HEK293 (cell line): ENCODE measurements around the gene APOO.

Experiments
- EGR2 ChIP-seq: fragments of 450-650 bp; formaldehyde crosslinking; IDR thresholded peaks from 2 replicates; pipeline ENCODE4 v1.5.1; 2016; ENCODE audit warnings: low read depth, missing biosample characterization, missing genetic modification characterization
- KLF10 ChIP-seq: fragments of 450-650 bp; IDR thresholded peaks from 2 replicates; pipeline ENCODE4 v1.5.1; 2018; ENCODE audit warnings: missing biosample characterization, mild to moderate bottlenecking, missing genetic modification characterization
- SP2 ChIP-seq: fragments of 450-650 bp; formaldehyde crosslinking; IDR thresholded peaks from 2 replicates; pipeline ENCODE4 v1.5.1; 2016; ENCODE audit warnings: missing biosample characterization, missing genetic modification characterization
- TRIM28 ChIP-seq: IDR thresholded peaks from 2 replicates; pipeline ENCODE4 v1.6.1; 2011; ENCODE audit warnings: low read length, control low read depth, borderline replicate concordance
- TSHZ1 ChIP-seq: fragments of 450-650 bp; formaldehyde crosslinking; IDR thresholded peaks from 2 replicates; pipeline ENCODE4 v1.5.1; 2016; ENCODE audit warnings: missing biosample characterization, missing genetic modification characterization, borderline replicate concordance
- YY2 ChIP-seq: fragments of 450-650 bp; formaldehyde crosslinking; IDR thresholded peaks from 2 replicates; pipeline ENCODE4 v1.5.1; 2016; ENCODE audit warnings: missing biosample characterization, missing genetic modification characterization
- ZBTB1 ChIP-seq: fragments of 450-650 bp; formaldehyde crosslinking; IDR thresholded peaks from 2 replicates; pipeline ENCODE4 v1.5.1; 2016; ENCODE audit warnings: missing biosample characterization, missing genetic modification characterization
- ZBTB48 ChIP-seq: fragments of 450-650 bp; formaldehyde crosslinking; IDR thresholded peaks from 2 replicates; pipeline ENCODE4 v1.5.1; 2016; ENCODE audit warnings: missing biosample characterization, missing genetic modification characterization
- ZBTB7A ChIP-seq: fragments of 450-650 bp; formaldehyde crosslinking; IDR thresholded peaks from 2 replicates; pipeline ENCODE4 v1.5.1; 2016; ENCODE audit warnings: low read depth, missing biosample characterization, missing genetic modification characterization
- ZFHX2 ChIP-seq: fragments of 450-650 bp; formaldehyde crosslinking; conservative IDR thresholded peaks from 2 replicates; pipeline ENCODE4 v1.5.1; 2016; ENCODE audit warnings: missing biosample characterization, missing genetic modification characterization
- ZNF112 ChIP-seq: fragments of 450-650 bp; formaldehyde crosslinking; IDR thresholded peaks from 2 replicates; pipeline ENCODE4 v1.5.0; 2017; ENCODE audit warnings: missing biosample characterization, missing genetic modification characterization
- ZNF114 ChIP-seq: fragments of 450-650 bp; formaldehyde crosslinking; IDR thresholded peaks from 2 replicates; pipeline ENCODE4 v1.5.0; 2017; ENCODE audit warnings: missing biosample characterization, missing genetic modification characterization
- ZNF157 ChIP-seq: fragments of 450-650 bp; formaldehyde crosslinking; IDR thresholded peaks from 2 replicates; pipeline ENCODE4 v1.5.1; 2016; ENCODE audit warnings: missing biosample characterization, missing genetic modification characterization
- ZNF16 ChIP-seq: fragments of 450-650 bp; formaldehyde crosslinking; IDR thresholded peaks from 2 replicates; pipeline ENCODE4 v1.5.1; 2016; ENCODE audit warnings: low read depth, missing biosample characterization, missing genetic modification characterization
- ZNF169 ChIP-seq: fragments of 450-650 bp; formaldehyde crosslinking; IDR thresholded peaks from 2 replicates; pipeline ENCODE4 v1.5.1; 2016; ENCODE audit warnings: missing biosample characterization, missing genetic modification characterization
- ZNF2 ChIP-seq: fragments of 450-650 bp; formaldehyde crosslinking; IDR thresholded peaks from 2 replicates; pipeline ENCODE4 v1.5.1; 2016; ENCODE audit warnings: missing biosample characterization, missing genetic modification characterization
- ZNF214 ChIP-seq: fragments of 450-650 bp; formaldehyde crosslinking; IDR thresholded peaks from 2 replicates; pipeline ENCODE4 v1.5.1; 2017; ENCODE audit warnings: missing biosample characterization, mild to moderate bottlenecking, missing genetic modification characterization, borderline replicate concordance
- ZNF223 ChIP-seq: fragments of 450-650 bp; formaldehyde crosslinking; IDR thresholded peaks from 2 replicates; pipeline ENCODE4 v1.5.1; 2016; ENCODE audit warnings: missing biosample characterization, missing genetic modification characterization
- ZNF266 ChIP-seq: fragments of 450-650 bp; formaldehyde crosslinking; IDR thresholded peaks from 2 replicates; pipeline ENCODE4 v1.5.1; 2016; ENCODE audit warnings: missing biosample characterization, missing genetic modification characterization, low read depth
- ZNF292 ChIP-seq: fragments of 450-650 bp; formaldehyde crosslinking; IDR thresholded peaks from 2 replicates; pipeline ENCODE4 v1.5.1; 2016; ENCODE audit warnings: low read depth, missing biosample characterization, missing genetic modification characterization, borderline replicate concordance
- ZNF341 ChIP-seq: fragments of 450-650 bp; formaldehyde crosslinking; IDR thresholded peaks from 2 replicates; pipeline ENCODE4; 2016; ENCODE audit warnings: low read depth, missing biosample characterization, missing genetic modification characterization
- ZNF514 ChIP-seq: fragments of 450-650 bp; formaldehyde crosslinking; IDR thresholded peaks from 2 replicates; pipeline ENCODE4 v1.5.1; 2016; ENCODE audit warnings: missing biosample characterization, missing genetic modification characterization
- ZNF521 ChIP-seq: fragments of 450-650 bp; formaldehyde crosslinking; IDR thresholded peaks from 2 replicates; pipeline ENCODE4 v1.5.1; 2017; ENCODE audit warnings: missing biosample characterization, mild to moderate bottlenecking, missing genetic modification characterization
- ZNF561 ChIP-seq: fragments of 450-650 bp; IDR thresholded peaks from 2 replicates; pipeline ENCODE4 v1.5.1; 2018; ENCODE audit warnings: missing biosample characterization, missing genetic modification characterization, borderline replicate concordance
- ZNF621 ChIP-seq: fragments of 450-650 bp; formaldehyde crosslinking; IDR thresholded peaks from 2 replicates; pipeline ENCODE4 v1.5.1; 2017; ENCODE audit warnings: missing biosample characterization, missing genetic modification characterization
- ZNF629 ChIP-seq: fragments of 450-650 bp; formaldehyde crosslinking; IDR thresholded peaks from 2 replicates; pipeline ENCODE4 v1.5.1; 2017; ENCODE audit warnings: missing biosample characterization, missing genetic modification characterization
- ZNF645 ChIP-seq: fragments of 450-650 bp; formaldehyde crosslinking; IDR thresholded peaks from 2 replicates; pipeline ENCODE4; 2016; ENCODE audit warnings: missing biosample characterization, missing genetic modification characterization
- ZNF707 ChIP-seq: fragments of 450-650 bp; formaldehyde crosslinking; IDR thresholded peaks from 2 replicates; pipeline ENCODE4 v1.5.1; 2016; ENCODE audit warnings: missing biosample characterization, missing genetic modification characterization
- TF ChIP-seq, protein P1 (sequence below): fragments of 450-650 bp; formaldehyde crosslinking; IDR thresholded peaks from 2 replicates; pipeline ENCODE4 v1.5.1; 2016; ENCODE audit warnings: missing biosample characterization, missing genetic modification characterization
- TF ChIP-seq, protein P2 (sequence below): fragments of 450-650 bp; formaldehyde crosslinking; IDR thresholded peaks from 2 replicates; pipeline ENCODE4 v1.5.1; 2016; ENCODE audit warnings: missing biosample characterization, missing genetic modification characterization
- TF ChIP-seq, protein P3 (sequence below): fragments of 450-650 bp; formaldehyde crosslinking; IDR thresholded peaks from 2 replicates; pipeline ENCODE4 v1.5.1; 2016; ENCODE audit warnings: missing biosample characterization, missing genetic modification characterization
- TF ChIP-seq, protein P4 (sequence below): fragments of 450-650 bp; formaldehyde crosslinking; optimal IDR thresholded peaks from 2 replicates; pipeline ENCODE3; 2016; ENCODE audit warnings: missing biosample characterization, mild to moderate bottlenecking, missing genetic modification characterization

The APOO gene

GRCh38 chrX:23844502-23845138, 63.1 kb downstream of the APOO start (continued):
- TF ChIP-seq, protein P1, sequence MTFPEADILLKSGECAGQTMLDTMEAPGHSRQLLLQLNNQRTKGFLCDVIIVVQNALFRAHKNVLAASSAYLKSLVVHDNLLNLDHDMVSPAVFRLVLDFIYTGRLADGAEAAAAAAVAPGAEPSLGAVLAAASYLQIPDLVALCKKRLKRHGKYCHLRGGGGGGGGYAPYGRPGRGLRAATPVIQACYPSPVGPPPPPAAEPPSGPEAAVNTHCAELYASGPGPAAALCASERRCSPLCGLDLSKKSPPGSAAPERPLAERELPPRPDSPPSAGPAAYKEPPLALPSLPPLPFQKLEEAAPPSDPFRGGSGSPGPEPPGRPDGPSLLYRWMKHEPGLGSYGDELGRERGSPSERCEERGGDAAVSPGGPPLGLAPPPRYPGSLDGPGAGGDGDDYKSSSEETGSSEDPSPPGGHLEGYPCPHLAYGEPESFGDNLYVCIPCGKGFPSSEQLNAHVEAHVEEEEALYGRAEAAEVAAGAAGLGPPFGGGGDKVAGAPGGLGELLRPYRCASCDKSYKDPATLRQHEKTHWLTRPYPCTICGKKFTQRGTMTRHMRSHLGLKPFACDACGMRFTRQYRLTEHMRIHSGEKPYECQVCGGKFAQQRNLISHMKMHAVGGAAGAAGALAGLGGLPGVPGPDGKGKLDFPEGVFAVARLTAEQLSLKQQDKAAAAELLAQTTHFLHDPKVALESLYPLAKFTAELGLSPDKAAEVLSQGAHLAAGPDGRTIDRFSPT (tag by site-specific recombination), result no peak
- no peak for TF ChIP-seq ZNF16 (tag by site-specific recombination)
- no peak for TF ChIP-seq ZNF292 (tag by site-specific recombination)
- TF ChIP-seq EGR2, result no peak
- TF ChIP-seq ZBTB48, result no peak
- TF ChIP-seq TRIM28, result peak; percentile 92
- TF ChIP-seq ZNF629 (tag by site-specific recombination), result peak; percentile 32; the same call in 1 of the 2 replicates
- TF ChIP-seq ZNF514, result no peak
- TF ChIP-seq ZFHX2 (tag by site-specific recombination), result no peak
- TF ChIP-seq, protein P2, sequence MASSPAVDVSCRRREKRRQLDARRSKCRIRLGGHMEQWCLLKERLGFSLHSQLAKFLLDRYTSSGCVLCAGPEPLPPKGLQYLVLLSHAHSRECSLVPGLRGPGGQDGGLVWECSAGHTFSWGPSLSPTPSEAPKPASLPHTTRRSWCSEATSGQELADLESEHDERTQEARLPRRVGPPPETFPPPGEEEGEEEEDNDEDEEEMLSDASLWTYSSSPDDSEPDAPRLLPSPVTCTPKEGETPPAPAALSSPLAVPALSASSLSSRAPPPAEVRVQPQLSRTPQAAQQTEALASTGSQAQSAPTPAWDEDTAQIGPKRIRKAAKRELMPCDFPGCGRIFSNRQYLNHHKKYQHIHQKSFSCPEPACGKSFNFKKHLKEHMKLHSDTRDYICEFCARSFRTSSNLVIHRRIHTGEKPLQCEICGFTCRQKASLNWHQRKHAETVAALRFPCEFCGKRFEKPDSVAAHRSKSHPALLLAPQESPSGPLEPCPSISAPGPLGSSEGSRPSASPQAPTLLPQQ, result no peak
- no peak for TF ChIP-seq YY2 (tag by site-specific recombination)
- no peak; the same call in 1 of the 2 replicates for TF ChIP-seq ZNF561
- TF ChIP-seq ZNF621 (tag by site-specific recombination), result no peak
- TF ChIP-seq ZNF341, result no peak
- no peak for TF ChIP-seq ZNF169 (tag by site-specific recombination)
- TF ChIP-seq ZBTB7A, result no peak
- no peak for TF ChIP-seq SP2
- TF ChIP-seq TSHZ1, result no peak
- no peak for TF ChIP-seq ZNF521
- TF ChIP-seq ZNF114 (tag by site-specific recombination), result no peak
- no peak for TF ChIP-seq ZNF214 (tag by site-specific recombination)
- TF ChIP-seq ZNF645 (tag by site-specific recombination), result no peak
- TF ChIP-seq ZNF2, result no peak
- TF ChIP-seq, protein P3, sequence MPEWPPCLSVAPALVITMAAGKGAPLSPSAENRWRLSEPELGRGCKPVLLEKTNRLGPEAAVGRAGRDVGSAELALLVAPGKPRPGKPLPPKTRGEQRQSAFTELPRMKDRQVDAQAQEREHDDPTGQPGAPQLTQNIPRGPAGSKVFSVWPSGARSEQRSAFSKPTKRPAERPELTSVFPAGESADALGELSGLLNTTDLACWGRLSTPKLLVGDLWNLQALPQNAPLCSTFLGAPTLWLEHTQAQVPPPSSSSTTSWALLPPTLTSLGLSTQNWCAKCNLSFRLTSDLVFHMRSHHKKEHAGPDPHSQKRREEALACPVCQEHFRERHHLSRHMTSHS (tag by site-specific recombination), result no peak
- TF ChIP-seq ZNF707, result no peak
- TF ChIP-seq ZBTB1 (tag by site-specific recombination), result no peak
- no peak for TF ChIP-seq KLF10
- no peak for TF ChIP-seq ZNF157 (tag by site-specific recombination)
- TF ChIP-seq, protein P4, sequence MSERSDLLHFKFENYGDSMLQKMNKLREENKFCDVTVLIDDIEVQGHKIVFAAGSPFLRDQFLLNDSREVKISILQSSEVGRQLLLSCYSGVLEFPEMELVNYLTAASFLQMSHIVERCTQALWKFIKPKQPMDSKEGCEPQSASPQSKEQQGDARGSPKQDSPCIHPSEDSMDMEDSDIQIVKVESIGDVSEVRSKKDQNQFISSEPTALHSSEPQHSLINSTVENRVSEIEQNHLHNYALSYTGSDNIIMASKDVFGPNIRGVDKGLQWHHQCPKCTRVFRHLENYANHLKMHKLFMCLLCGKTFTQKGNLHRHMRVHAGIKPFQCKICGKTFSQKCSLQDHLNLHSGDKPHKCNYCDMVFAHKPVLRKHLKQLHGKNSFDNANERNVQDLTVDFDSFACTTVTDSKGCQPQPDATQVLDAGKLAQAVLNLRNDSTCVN (tag by site-specific recombination), result no peak
- no peak for TF ChIP-seq ZNF223 (tag by site-specific recombination)
- TF ChIP-seq ZNF266 (tag by site-specific recombination), result no peak
- TF ChIP-seq ZNF112, result no peak
